ENCODE measurements around the gene BCS1L. TPM values are rescaled to one million over a fixed set of nuclear protein-coding genes. Genes with fewer than 3 reads are reported as not detected.

The BCS1L gene
- total and polyA plus RNA-seq, 12 donors = 16.1 to 97.9 (median 41.5) TPM

- Histone ChIP-seq H3K27ac (no peak overlapping the region), H3K4me1 (replicated peaks in 1 of 2) (peaks cover 4 to 13% of the 10 kb centered on the region in 2 donors), H3K36me3 (replicated peaks in 1 of 2) (no peaks in the 10 kb centered on the region), H3K9me3 (replicated peaks in 1 of 3) (no peaks in the 10 kb centered on the region), H3K27me3 (no peaks in the 10 kb centered on the region), H3K4me3 (no peak overlapping the region)
- WGBS, 4 donors = 76 to 92% (median 84%) methylated on average over 4 of the region's 4 CpGs
- intact Hi-C loops (cut with DNase I) = loop anchor here in 1 of 2 donors (5.0 kb wide), 1 partner anchor 144 kb away; no protein-coding TSS in a partner anchor
- DNase-seq = peak in 1 of 7 donors; percentile 4
- no peak for TF ChIP-seq CTCF (IDR thresholded peaks at IDR 0.05)
- no peak for TF ChIP-seq POLR2A (IDR thresholded peaks at IDR 0.05)
Measured at GRCh38 chr2:218708086-218708485, 48.6 kb downstream of the BCS1L start.

DNA sequence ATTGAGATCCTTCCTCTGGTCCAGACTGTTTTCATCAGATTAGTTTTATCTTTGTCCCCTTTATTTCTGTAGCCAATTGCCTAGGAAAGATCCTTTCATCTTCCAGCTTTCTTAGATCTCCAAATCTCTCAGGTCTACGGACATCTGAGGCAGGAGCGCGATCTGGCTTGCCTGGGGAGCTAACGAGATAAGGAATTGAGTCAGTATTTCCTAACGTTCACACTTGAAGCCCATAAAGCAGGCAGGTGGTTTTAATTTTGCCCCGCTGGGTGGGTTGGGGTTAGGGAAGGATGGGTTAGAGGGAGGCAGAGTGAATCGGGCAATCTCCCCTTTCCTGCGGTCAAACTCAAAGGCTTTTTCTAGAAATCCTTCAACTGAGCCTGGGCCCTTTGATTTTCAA is 50.4 kb downstream of the BCS1L start:
- no peaks in the 10 kb centered on the region for H3K9me3 ChIP-seq (replicated peaks in 1 of 3)
- intact Hi-C loops (cut with DNase I) = loop anchor here (5.0 to 10.0 kb wide), 3 partner anchors 75 to 142 kb away; partner anchors contain the start of gene CYP27A1 (in 1 of the 2)
- no peak overlapping the region for H3K27ac ChIP-seq
- 81 to 89% (median 83%) methylated on average over 8 of the region's 8 CpGs for WGBS, 4 donors
- no peaks in the 10 kb centered on the region for H3K36me3 ChIP-seq (replicated peaks in 1 of 2)
- no peaks in the 10 kb centered on the region for H3K27me3 ChIP-seq
- peaks cover 4 to 27% of the 10 kb centered on the region in 2 donors for H3K4me1 ChIP-seq (replicated peaks in 1 of 2)
- no peak for DNase-seq
- H3K4me3 ChIP-seq = peak overlapping the region in 1 of 4 donors; percentile 76
- TF ChIP-seq POLR2A (IDR thresholded peaks at IDR 0.05) (no peak), CTCF (IDR thresholded peaks at IDR 0.05) (no peak)

DNA sequence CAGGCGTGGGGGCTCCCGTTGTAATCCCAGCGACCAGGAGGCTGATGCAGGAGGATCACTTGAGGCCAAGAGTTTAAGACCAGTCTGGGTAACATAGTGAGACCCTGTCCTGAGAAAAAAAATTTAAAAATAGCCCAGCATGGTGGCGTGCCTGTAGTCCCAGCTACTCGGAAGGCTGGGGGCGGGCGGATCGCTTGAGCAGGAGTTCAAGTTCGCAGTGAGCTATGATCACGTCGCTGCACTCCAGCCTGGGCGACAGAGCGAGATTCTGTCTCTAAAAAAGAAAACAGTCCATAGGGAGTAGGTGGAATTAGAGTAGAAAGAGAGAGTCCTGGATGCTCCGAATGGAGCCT is 50.8 kb downstream of the BCS1L start:
- Histone ChIP-seq H3K27me3 (no peaks in the 10 kb centered on the region), H3K27ac (peak overlapping the region in 1 of 5 donors; percentile 97), H3K36me3 (replicated peaks in 1 of 2) (no peaks in the 10 kb centered on the region), H3K9me3 (replicated peaks in 1 of 3) (no peaks in the 10 kb centered on the region), H3K4me3 (peak overlapping the region in 2 of 4 donors; percentile 76 to 91), H3K4me1 (replicated peaks in 1 of 2) (peaks cover 4 to 31% of the 10 kb centered on the region in 2 donors)
- no peak for TF ChIP-seq POLR2A (IDR thresholded peaks at IDR 0.05)
- no peak for TF ChIP-seq CTCF (IDR thresholded peaks at IDR 0.05)
- 38 to 55% (median 48%) methylated on average over 13 to 14 of the region's 14 CpGs for WGBS, 4 donors
- no peak for DNase-seq
- intact Hi-C loops (cut with DNase I) = loop anchor here (5.0 to 10.0 kb wide), 2 partner anchors 74 to 137 kb away; partner anchors contain the start of gene CYP27A1 (in 1 of the 2)

DNA sequence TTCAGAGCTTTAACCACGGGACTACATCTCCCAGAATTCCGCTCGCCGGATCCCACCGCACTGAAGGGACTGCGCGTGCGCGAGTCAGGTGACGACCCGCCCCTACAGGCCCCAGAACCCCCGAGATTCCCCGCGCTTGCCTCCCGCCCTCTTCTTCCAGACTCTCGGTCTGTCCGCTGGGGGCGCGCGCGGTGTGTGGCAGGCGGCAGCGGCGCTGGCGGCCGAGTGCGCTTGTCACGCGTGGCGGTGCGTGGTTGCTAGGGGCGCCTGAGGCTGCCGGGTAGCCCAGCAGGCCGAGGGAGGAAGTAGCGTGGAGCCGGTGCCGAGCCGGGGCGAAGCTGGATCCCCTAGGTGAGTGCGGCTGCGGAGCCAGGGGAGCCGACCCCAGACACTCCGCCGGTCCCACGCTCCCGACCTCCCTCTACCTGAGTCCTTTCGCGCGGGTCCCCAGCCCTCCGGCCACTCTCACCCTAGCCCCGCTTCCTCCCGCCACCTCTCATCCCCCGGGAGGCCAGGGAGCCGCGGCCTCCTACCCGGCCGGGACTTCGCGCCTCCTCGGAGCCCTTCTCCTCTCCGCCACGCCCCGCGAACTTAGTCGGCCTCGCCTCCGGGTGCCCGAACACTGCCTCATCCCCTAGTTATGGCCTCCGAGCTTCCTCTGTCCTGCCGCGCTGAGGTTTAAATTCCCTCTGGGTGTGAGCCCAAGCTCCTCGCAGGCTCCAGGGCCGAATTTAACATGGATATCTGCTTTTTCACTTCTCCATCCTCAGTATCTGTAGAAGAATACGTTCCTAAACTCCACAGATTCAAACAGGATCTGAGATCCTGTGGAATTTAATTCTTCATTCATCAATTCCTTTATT is 51.4 kb downstream of the BCS1L start, which contains the start of gene TTLL4:
TSS of gene TTLL4 (plus strand) at position 149 of the 863 bp plus-strand sequence. CDS start 26,842 bp downstream, outside the sequence.
- peak; percentile 99 for DNase-seq
- H3K27me3 ChIP-seq = no peaks in the 10 kb centered on the region
- H3K36me3 ChIP-seq (replicated peaks in 1 of 2) = no peaks in the 10 kb centered on the region
- WGBS, 4 donors = 0 to 1% (median 0%) methylated on average over 27 to 74 of the region's 74 CpGs
- H3K4me3 ChIP-seq = peak within 1 kb of the TSS in 3 of 4 donors; percentile 2 to 91 (median 76)
- H3K27ac ChIP-seq = peak within 1 kb of the TSS; percentile 73 to 97 (median 90)
- peak; percentile 24 to 79 for TF ChIP-seq POLR2A (IDR thresholded peaks at IDR 0.05)
- TF ChIP-seq CTCF (IDR thresholded peaks at IDR 0.05) = peak; percentile 78 to 97 (median 88)
- peaks cover 4 to 37% of the 10 kb centered on the region in 2 donors for H3K4me1 ChIP-seq (replicated peaks in 1 of 2)
- H3K9me3 ChIP-seq (replicated peaks in 1 of 3) = no peaks in the 10 kb centered on the region
- intact Hi-C loops (cut with DNase I) = loop anchor here (5.0 to 10.0 kb wide), 2 partner anchors 74 to 136 kb away; partner anchors contain the start of gene CYP27A1 (in 1 of the 2)

All from adrenal gland (tissue), 12 donors.